GM13976 (cell line): ENCODE data around the gene TSPOAP1.

Source experiments
- DNase-seq: peaks from one replicate; pipeline ENCODE4 v3.0.0; 2012; ENCODE audit warnings: low spot score
- CTCF ChIP-seq: IDR thresholded peaks from 2 replicates; pipeline ENCODE4 v1.5.1; 2012; ENCODE audit warnings: borderline replicate concordance, mild to moderate bottlenecking; ENCODE audit not compliant: insufficient read depth; ENCODE audit errors: extremely low read depth, missing control alignments, control extremely low read depth
- in situ Hi-C: fragments of 300-500 bp; cut with MboI; formaldehyde crosslinking; loops from one replicate; pipeline ENCODE4 v1.12.0; 2022; ENCODE audit warnings: low sequenced_read_pairs, mixed read lengths, inconsistent platforms; ENCODE audit not compliant: unreplicated experiment

The TSPOAP1 gene

GRCh38 chr17:58329035-58329809 lies 627 bp upstream of the TSPOAP1 start:
- peak; percentile 62 for TF ChIP-seq CTCF
- in situ Hi-C loops = no loop called here
- DNase-seq = peak; percentile 79

- TF ChIP-seq CTCF = no peak
- no peak for DNase-seq
- in situ Hi-C loops = no loop called here
These were observed 1.0 kb downstream of the TSPOAP1 start for GRCh38 chr17:58327363-58328194.

- no peak for DNase-seq
- in situ Hi-C loops = no loop called here
- TF ChIP-seq CTCF = no peak
These were observed 1.8 kb downstream of the TSPOAP1 start for GRCh38 chr17:58326609-58327362.

- DNase-seq = no peak
- no peak for TF ChIP-seq CTCF
- in situ Hi-C loops = no loop called here
These were observed 2.6 kb downstream of the TSPOAP1 start for GRCh38 chr17:58325976-58326468.

- no peak for DNase-seq
- TF ChIP-seq CTCF = no peak
- in situ Hi-C loops = no loop called here
These were observed 3.3 kb downstream of the TSPOAP1 start for GRCh38 chr17:58325289-58325726.

GRCh38 chr17:58324409-58325288 lies 3.9 kb downstream of the TSPOAP1 start:
- in situ Hi-C loops = no loop called here
- no peak for DNase-seq
- TF ChIP-seq CTCF = no peak
